K562 (cell line): ENCODE data around the gene SLC25A21. TPM values are rescaled to one million over a fixed set of nuclear protein-coding genes. Genes with fewer than 3 reads are reported as not detected.

Experiments used
- BMI1 ChIP-seq: fragments of 150-350 bp; IDR thresholded peaks from 2 replicates; pipeline ENCODE4 v1.6.1; 2014; ENCODE audit warnings: low read length
- KLF1 ChIP-seq: fragments of 450-650 bp; IDR thresholded peaks from 2 replicates; pipeline ENCODE4 v1.6.1; 2016; ENCODE audit warnings: missing genetic modification characterization, missing compliant biosample characterization
- ZBTB7A ChIP-seq: IDR thresholded peaks from 2 replicates; pipeline ENCODE4 v1.6.1; 2011; ENCODE audit warnings: low read depth, mild to moderate bottlenecking, low read length, moderate library complexity, borderline replicate concordance; ENCODE audit not compliant: control insufficient read depth
- ZNF134 ChIP-seq: fragments of 250-450 bp; sonication (Bioruptor Pico); conservative IDR thresholded peaks from 2 replicates; pipeline ENCODE4 v1.4.0; 2020
- polyA plus RNA-seq, 8 experiments: library from polyadenylated mRNA; depleted of rRNA in 4 of 8; stranded (reverse) in 5 of 8; unstranded in 3 of 8; fragments of >200 nt; fragmentation: Nextera tagmentation in 2 of 8; fragmentation: Illumina TruSeq in 1 of 8; extraction: Ambion mirVana in 2 of 8; extraction: Trizol in 1 of 8; gene quantifications; 2 replicates each; pipeline versions ENCODE4 v1.2.1 to v1.2.3, GENCODE V29; 2011 to 2014; ENCODE audit warnings: inconsistent platforms in 1 of 8, missing spikeins in 1 of 8
- total RNA-seq, 7 experiments: library from RNA; depleted of rRNA in 6 of 7; stranded (reverse); fragments of >200 nt in 6 of 7; fragmentation: Illumina TruSeq in 2 of 7; extraction: Trizol in 2 of 7; gene quantifications; 2 replicates each; pipeline versions ENCODE4 v1.2.1 to v1.2.3, GENCODE V29; 2011 to 2021; ENCODE audit warnings: low replicate concordance in 1 of 7
- TF ChIP-seq, protein P1 (sequence below), 2 experiments: fragments of 450-650 bp; formaldehyde crosslinking in 1 of 2; IDR thresholded peaks; 2 replicates each; pipeline versions ENCODE4 v1.4.0 to v1.6.1; 2014 to 2020; ENCODE audit warnings: mild to moderate bottlenecking in 2 of 2, borderline replicate concordance in 1 of 2, low read depth in 1 of 2
- TF ChIP-seq, protein P2 (sequence below): IDR thresholded peaks from 2 replicates; pipeline ENCODE4 v1.6.1; 2016; ENCODE audit warnings: missing genetic modification characterization, missing compliant biosample characterization
- TF ChIP-seq, protein P3 (sequence below): fragments of 450-650 bp; formaldehyde crosslinking; IDR thresholded peaks from 2 replicates; pipeline ENCODE4 v1.4.0; 2022; ENCODE audit warnings: mild to moderate bottlenecking, moderate library complexity

SLC25A21 gene
- total and polyA plus RNA-seq, 9 of the 15 experiments (the other 6 are each of a cell fraction or from before 2014, with no cell fraction given) = 15.2 to 46.7 (median 28.7) TPM

DNA sequence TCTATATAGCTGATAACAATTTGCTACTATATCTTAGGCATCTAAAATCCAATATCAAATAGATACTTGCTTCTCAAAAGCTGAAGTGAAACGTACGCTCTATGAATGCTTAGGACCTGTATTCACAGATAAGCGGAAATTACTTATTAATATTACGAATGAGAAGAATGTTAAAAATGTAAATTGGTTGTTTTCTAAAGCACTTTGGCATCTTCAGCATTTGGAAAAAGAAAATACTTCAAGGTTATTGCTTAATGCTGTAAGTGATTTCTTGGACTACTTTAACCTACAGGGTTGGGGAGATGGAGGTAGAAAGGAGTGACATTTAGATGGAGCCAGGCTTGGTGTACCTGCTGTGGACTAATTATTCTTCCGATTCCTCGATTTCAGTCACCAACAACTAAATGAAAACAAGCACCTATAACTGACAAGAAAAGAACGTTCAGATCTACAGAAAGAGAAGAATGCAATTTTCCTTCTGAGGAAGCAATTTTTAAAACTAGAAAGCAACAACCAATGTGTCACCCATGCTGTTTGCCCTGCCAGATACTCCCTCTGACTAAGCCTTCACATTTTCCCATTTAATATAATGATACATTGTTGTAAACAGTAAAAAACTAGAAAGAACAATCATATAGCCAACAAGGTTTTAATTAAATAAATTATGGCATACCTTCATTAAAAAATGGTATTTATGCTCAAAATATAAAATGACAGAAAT, 49.3 kb downstream of the SLC25A21 start (continued):
- TF ChIP-seq, protein P1, sequence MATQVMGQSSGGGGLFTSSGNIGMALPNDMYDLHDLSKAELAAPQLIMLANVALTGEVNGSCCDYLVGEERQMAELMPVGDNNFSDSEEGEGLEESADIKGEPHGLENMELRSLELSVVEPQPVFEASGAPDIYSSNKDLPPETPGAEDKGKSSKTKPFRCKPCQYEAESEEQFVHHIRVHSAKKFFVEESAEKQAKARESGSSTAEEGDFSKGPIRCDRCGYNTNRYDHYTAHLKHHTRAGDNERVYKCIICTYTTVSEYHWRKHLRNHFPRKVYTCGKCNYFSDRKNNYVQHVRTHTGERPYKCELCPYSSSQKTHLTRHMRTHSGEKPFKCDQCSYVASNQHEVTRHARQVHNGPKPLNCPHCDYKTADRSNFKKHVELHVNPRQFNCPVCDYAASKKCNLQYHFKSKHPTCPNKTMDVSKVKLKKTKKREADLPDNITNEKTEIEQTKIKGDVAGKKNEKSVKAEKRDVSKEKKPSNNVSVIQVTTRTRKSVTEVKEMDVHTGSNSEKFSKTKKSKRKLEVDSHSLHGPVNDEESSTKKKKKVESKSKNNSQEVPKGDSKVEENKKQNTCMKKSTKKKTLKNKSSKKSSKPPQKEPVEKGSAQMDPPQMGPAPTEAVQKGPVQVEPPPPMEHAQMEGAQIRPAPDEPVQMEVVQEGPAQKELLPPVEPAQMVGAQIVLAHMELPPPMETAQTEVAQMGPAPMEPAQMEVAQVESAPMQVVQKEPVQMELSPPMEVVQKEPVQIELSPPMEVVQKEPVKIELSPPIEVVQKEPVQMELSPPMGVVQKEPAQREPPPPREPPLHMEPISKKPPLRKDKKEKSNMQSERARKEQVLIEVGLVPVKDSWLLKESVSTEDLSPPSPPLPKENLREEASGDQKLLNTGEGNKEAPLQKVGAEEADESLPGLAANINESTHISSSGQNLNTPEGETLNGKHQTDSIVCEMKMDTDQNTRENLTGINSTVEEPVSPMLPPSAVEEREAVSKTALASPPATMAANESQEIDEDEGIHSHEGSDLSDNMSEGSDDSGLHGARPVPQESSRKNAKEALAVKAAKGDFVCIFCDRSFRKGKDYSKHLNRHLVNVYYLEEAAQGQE (IDR thresholded peaks at IDR 0.05; ENCODE audit: borderline replicate concordance) = no peak
- TF ChIP-seq, protein P1 (CRISPR knock-in tag; IDR thresholded peaks at IDR 0.05; ENCODE audit: low read depth) = no peak
- TF ChIP-seq BMI1 (no peak), ZNF134 (CRISPR knock-in tag) (no peak), KLF1 (tag) (no peak), ZBTB7A (no peak)
- TF ChIP-seq, protein P2, sequence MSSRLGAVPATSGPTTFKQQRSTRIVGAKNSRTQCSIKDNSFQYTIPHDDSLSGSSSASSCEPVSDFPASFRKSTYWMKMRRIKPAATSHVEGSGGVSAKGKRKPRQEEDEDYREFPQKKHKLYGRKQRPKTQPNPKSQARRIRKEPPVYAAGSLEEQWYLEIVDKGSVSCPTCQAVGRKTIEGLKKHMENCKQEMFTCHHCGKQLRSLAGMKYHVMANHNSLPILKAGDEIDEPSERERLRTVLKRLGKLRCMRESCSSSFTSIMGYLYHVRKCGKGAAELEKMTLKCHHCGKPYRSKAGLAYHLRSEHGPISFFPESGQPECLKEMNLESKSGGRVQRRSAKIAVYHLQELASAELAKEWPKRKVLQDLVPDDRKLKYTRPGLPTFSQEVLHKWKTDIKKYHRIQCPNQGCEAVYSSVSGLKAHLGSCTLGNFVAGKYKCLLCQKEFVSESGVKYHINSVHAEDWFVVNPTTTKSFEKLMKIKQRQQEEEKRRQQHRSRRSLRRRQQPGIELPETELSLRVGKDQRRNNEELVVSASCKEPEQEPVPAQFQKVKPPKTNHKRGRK (tag) = no peak
- TF ChIP-seq, protein P3, sequence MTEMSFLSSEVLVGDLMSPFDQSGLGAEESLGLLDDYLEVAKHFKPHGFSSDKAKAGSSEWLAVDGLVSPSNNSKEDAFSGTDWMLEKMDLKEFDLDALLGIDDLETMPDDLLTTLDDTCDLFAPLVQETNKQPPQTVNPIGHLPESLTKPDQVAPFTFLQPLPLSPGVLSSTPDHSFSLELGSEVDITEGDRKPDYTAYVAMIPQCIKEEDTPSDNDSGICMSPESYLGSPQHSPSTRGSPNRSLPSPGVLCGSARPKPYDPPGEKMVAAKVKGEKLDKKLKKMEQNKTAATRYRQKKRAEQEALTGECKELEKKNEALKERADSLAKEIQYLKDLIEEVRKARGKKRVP = no peak
